Activated T-helper 17 cell treated with anti-CD3 and anti-CD28 coated beads, Interleukin-2, amount 50 U/mL, for 72 hours (primary cell): ENCODE measurements around the gene AP1S1. TPM values are rescaled to one million over a fixed set of nuclear protein-coding genes. Genes with fewer than 3 reads are reported as not detected.
"Not testable (repeated sequence)": the region's sequence is repeated elsewhere in the genome, so short reads cannot be mapped to it uniquely, and the experiment has no call there.

ENCODE experiments used
- ATAC-seq: fragments of 150-1000 bp; cut with Tn5 transposase; replicated peaks from 2 replicates; pipeline ENCODE4 v1.10.0; 2021; ENCODE audit warnings: mild to moderate bottlenecking, moderate library complexity
- H3K27ac Mint-ChIP-seq: one replicate; pipeline ENCODE4 v1.8.0; 2022; ENCODE audit warnings: mixed read lengths
- H3K27me3 Mint-ChIP-seq: one replicate; pipeline ENCODE4 v1.8.0; 2022; ENCODE audit warnings: mixed read lengths
- H3K36me3 Mint-ChIP-seq: one replicate; pipeline ENCODE4 v1.8.0; 2022; ENCODE audit warnings: low read depth, mild to moderate bottlenecking, mixed read lengths
- H3K4me1 Mint-ChIP-seq: one replicate; pipeline ENCODE4 v1.8.0; 2022; ENCODE audit warnings: mixed read lengths
- H3K4me3 Mint-ChIP-seq: one replicate; pipeline ENCODE4 v1.8.0; 2022; ENCODE audit warnings: mild to moderate bottlenecking, mixed read lengths
- H3K9me3 Mint-ChIP-seq: one replicate; pipeline ENCODE4 v1.8.0; 2022; ENCODE audit warnings: mixed read lengths
- total RNA-seq, 2 donors: library from RNA; stranded (reverse); gene quantifications; one replicate each; pipeline ENCODE4 v1.2.3, GENCODE V29; 2022

The AP1S1 gene
- total RNA-seq, 2 donors from 2014 or later: 27.4 to 59.8 TPM

DNA sequence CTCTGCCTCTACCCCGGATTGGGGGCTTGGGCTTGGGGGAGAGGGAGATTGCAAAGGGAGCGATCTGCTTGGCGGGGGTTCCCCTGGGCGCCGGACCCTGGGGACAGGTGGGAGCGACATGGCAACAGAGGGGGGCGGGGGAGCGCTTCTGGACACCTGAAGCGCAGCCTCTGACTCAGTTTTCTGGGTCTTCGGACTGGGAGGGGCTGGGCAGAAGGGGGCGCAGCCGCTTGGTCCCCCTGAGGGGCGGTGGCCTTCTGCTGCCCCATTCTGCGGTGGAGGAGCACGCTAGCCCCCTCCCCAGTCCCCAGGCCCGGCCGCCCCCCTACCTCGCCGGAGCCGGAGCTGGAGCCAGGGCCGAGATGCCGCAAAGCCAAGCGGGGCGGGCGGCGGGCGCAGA, 25.4 kb downstream of the AP1S1 start:
- peaks cover 48% of the 10 kb centered on the region for H3K27me3 Mint-ChIP-seq
- ATAC-seq: no peak
- H3K36me3 Mint-ChIP-seq: no peaks in the 10 kb centered on the region
- no peak overlapping the region for H3K4me3 Mint-ChIP-seq
- H3K27ac Mint-ChIP-seq: no peak overlapping the region
- no peaks in the 10 kb centered on the region for H3K4me1 Mint-ChIP-seq
- no peaks in the 10 kb centered on the region for H3K9me3 Mint-ChIP-seq

DNA sequence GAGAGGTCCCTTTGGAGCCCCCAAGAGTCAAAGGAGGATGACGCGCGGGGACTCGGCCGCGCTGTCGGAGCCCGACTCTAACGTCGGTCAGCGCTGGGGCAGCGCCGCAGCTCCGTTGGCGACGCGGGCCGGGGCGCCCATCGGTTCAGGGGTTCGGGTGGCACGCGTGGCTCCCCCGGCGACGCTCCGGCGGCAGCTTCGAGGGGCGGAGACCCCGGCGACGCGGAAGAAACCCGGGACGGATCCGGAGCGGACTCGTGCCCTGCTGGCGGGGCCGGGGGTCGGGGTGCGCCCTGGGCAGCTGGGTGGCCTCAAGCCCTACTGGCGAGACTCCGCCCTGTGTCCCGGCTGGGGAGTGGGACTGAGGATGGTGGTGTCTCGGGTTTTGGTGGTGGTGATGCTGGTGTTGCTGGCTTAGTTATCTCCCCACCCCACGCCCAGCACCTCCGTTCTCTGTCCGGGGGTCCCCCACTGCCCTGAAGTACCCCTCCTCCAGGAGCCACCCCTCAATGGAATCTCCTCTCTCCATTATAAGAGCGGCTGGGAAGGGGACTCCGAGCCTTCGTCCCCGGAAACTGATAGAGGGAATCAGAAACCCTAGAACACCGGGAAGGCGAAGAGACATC, 26.0 kb downstream of the AP1S1 start, which contains the start of gene NAT16:
NAT16 (minus strand) TSS at position 164 of the 626 bp plus-strand sequence. CDS start 5,486 bp downstream, outside the sequence.
- no peaks in the 10 kb centered on the region for H3K36me3 Mint-ChIP-seq
- no peak for ATAC-seq
- no peak within 1 kb of the TSS for H3K27ac Mint-ChIP-seq
- no peaks in the 10 kb centered on the region for H3K9me3 Mint-ChIP-seq
- H3K27me3 Mint-ChIP-seq: peaks cover 45% of the 10 kb centered on the region
- H3K4me3 Mint-ChIP-seq: peak within 1 kb of the TSS; percentile 28
- no peaks in the 10 kb centered on the region for H3K4me1 Mint-ChIP-seq

DNA sequence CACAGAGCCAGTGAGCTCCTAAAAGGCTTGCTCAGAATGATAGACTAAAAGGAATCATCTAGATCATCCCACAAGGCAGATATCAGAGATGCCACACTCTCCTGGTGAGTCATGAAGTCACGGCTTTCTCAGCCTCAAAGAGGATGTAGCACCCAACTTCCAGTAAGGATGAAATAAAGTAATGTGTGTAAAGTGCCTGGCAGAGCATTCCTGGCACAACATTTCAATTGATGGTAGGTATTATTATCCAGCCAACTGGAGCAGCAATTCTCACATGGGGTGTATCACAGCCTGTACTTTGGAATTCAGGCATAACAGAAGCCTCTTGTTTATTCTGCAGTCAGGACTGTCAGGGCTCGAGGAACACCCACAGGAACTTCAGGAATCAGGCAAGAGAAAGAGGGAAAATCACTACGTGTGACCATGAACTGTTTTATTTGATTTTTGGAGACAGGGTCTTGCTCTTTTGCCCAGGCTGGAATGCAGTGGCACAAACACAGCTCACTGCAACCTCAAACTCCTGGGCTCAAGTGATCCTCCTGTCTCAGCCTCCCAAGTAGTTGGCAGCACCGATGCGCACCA, 31.1 kb downstream of the AP1S1 start:
- peaks cover 19% of the 10 kb centered on the region for H3K27me3 Mint-ChIP-seq
- H3K36me3 Mint-ChIP-seq: no peaks in the 10 kb centered on the region
- no peak overlapping the region for H3K4me3 Mint-ChIP-seq
- no peaks in the 10 kb centered on the region for H3K9me3 Mint-ChIP-seq
- no peak for ATAC-seq
- no peak overlapping the region for H3K27ac Mint-ChIP-seq
- H3K4me1 Mint-ChIP-seq: no peaks in the 10 kb centered on the region

DNA sequence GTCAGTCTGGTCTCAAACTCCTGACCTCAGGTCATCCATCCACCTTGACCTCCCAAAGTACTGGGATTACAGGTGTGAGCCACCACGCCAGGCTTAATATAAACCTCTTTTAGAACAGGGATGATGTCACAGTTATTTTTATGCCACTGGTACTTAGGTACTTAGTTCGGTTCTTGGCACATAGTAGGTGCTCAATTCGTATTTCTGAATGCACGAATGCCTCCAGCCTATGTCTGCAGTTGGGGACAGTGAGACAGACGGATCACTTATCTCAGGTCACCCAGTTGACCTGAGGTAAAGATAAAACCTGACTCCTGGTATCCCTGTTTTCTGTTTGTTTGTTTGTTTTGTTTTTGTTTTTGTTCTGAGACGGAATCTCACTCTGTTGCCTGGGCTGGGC, 31.9 kb downstream of the AP1S1 start:
- H3K4me1 Mint-ChIP-seq: no peaks in the 10 kb centered on the region
- no peaks in the 10 kb centered on the region for H3K36me3 Mint-ChIP-seq
- H3K4me3 Mint-ChIP-seq: no peak overlapping the region
- no peak overlapping the region for H3K27ac Mint-ChIP-seq
- H3K27me3 Mint-ChIP-seq: peaks cover 14% of the 10 kb centered on the region
- H3K9me3 Mint-ChIP-seq: no peaks in the 10 kb centered on the region
- ATAC-seq: no peak

DNA sequence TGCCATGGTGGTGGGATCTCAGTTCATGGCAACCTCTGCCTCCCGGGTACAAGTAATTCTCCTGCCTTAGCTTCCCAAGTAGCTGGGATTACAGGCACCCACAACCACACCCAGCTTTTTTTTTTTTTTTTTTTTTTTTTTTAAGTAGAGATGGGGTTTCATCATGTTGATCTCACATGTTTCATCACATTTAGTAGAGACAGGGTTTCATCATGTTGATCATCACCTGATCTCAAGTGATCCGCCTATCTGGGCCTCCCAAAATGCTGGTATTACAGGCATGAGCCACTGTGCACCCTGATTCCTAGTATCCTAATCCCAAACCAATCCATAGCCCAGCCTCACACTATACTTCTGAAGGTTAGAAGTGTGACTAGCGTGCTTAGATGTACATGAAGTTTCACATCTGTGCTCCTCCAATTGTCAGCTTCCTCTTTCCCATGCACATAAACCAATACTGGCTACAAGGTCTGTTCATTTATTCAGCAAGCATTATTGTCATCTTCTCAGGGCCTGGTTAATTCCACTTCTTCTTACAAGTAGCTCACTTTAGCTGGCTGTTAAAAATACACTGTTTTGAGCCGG, 32.7 kb downstream of the AP1S1 start:
- no peak overlapping the region for H3K27ac Mint-ChIP-seq
- no peaks in the 10 kb centered on the region for H3K9me3 Mint-ChIP-seq
- peaks cover 13% of the 10 kb centered on the region for H3K27me3 Mint-ChIP-seq
- no peak for ATAC-seq
- H3K4me3 Mint-ChIP-seq: no peak overlapping the region
- H3K36me3 Mint-ChIP-seq: no peaks in the 10 kb centered on the region
- H3K4me1 Mint-ChIP-seq: no peaks in the 10 kb centered on the region

DNA sequence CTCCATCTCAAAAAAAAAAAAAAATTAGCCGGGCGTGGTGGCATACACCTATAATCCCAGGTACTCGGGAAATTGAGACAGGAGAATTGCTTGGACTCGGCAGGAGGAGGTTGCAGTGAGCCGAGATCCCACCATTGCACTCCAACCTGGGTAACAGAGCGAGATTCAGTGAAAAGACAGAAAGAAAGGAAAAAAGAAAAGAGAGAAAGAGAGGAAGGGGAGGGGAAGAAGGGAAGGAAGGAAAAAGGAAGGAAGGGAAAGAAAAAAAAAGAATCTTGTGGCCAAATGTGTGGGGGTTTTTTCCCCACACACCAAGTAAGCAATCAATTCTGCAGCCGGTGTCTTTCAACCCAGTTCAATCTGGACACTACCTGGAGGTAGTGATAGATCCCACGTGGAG, 34.8 kb downstream of the AP1S1 start:
- Mint-ChIP-seq H3K27ac (no peak overlapping the region), H3K36me3 (no peaks in the 10 kb centered on the region), H3K4me1 (no peaks in the 10 kb centered on the region), H3K27me3 (peaks cover 4% of the 10 kb centered on the region), H3K9me3 (no peaks in the 10 kb centered on the region), H3K4me3 (no peak overlapping the region)
- no peak for ATAC-seq

DNA sequence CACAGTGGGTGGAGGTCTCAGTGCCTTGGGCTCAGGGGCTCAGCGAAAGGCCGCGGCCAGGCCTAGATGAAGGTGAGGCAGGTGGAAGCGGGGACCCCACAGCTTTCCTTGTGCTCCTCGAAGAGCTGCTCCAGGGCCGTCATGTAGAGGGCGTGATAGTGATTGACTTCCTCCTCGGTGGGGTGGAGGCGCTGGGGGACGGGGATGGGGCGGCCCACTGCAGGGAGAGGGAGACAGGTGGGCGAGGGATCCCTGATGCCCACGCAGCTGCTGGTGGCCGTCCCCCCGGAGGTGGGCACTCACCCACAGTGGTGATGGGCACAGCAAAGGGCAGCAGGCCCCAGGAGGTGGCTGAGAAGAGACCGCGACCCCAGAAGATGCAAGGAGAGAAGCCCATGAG, 41.6 kb downstream of the AP1S1 start:
- H3K36me3 Mint-ChIP-seq: no peaks in the 10 kb centered on the region
- H3K4me1 Mint-ChIP-seq: no peaks in the 10 kb centered on the region
- no peak overlapping the region for H3K4me3 Mint-ChIP-seq
- no peaks in the 10 kb centered on the region for H3K9me3 Mint-ChIP-seq
- no peak for ATAC-seq
- H3K27ac Mint-ChIP-seq: no peak overlapping the region
- H3K27me3 Mint-ChIP-seq: peaks cover 8% of the 10 kb centered on the region

DNA sequence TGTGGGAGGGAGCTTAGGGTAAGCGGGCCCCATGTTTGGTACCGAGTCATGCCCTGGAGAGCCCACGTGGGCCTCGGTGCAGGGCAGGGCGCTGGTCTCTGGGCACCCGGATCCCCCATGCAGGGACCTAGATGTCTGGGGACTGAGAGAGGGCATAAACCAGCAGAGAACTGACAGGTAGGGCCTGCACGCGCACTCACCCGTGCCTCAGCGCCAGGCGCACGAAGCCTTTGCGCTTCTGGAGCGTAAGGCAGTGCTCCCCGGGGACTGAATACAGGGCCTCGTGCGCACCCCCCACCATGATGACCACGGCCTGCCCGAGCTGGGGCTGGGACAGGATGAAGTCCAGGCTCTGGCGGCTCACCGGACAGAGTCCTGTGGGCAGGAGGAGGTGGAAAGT, 43.7 kb downstream of the AP1S1 start:
- no peak for ATAC-seq
- no peaks in the 10 kb centered on the region for H3K4me1 Mint-ChIP-seq

DNA sequence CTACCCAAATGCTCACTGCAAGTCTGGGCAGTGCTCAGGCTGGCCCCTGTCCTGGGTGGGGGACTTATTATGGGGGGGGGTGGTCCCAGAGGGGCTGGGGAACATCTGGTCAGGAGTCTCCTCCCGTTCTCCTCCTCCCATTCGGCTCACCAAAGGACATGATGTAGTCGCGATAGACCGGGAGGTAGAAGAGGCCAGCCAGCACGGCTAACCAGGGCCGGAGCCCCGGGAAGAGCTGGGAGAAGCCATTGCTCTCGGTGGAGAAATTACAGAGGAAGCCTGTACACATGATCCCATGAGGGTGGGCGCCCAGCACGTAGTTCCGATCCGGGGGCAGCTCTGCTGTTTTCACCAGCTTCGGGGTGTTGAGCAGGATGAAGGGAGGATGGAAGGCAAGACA, 44.2 kb downstream of the AP1S1 start:
- H3K4me3 Mint-ChIP-seq: no peak overlapping the region
- H3K27me3 Mint-ChIP-seq: peaks cover 16% of the 10 kb centered on the region
- no peaks in the 10 kb centered on the region for H3K9me3 Mint-ChIP-seq
- no peaks in the 10 kb centered on the region for H3K4me1 Mint-ChIP-seq
- no peak overlapping the region for H3K27ac Mint-ChIP-seq
- ATAC-seq: no peak
- H3K36me3 Mint-ChIP-seq: no peaks in the 10 kb centered on the region

More for the DNA sequence above, 43.7 kb downstream of the AP1S1 start:
- Mint-ChIP-seq H3K27ac (no peak overlapping the region), H3K9me3 (no peaks in the 10 kb centered on the region), H3K4me3 (no peak overlapping the region), H3K27me3 (peaks cover 15% of the 10 kb centered on the region), H3K36me3 (no peaks in the 10 kb centered on the region)

DNA sequence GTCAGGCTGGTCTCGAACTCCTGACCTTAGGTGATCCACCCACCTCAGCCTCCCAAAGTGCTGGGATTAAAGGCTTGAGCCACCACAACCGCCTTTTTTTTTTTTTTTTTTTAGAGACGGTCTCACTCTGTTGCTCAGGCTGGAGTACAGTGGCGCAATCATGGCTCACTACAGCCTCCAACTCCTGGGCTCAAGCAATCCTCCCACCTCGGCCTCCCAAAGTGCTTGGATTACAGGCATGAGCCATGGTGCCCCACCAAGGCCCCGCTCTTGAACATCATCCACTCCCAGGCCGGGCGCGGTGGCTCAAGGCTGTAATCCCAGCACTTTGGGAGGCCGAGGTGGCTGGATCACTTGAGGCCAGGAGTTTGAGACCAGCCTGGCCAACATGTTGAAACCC, 45.2 kb downstream of the AP1S1 start:
- peaks cover 16% of the 10 kb centered on the region for H3K27me3 Mint-ChIP-seq
- ATAC-seq, H3K4me3 Mint-ChIP-seq, H3K36me3 Mint-ChIP-seq, H3K9me3 Mint-ChIP-seq, H3K4me1 Mint-ChIP-seq, H3K27ac Mint-ChIP-seq: not testable (repeated sequence)

DNA sequence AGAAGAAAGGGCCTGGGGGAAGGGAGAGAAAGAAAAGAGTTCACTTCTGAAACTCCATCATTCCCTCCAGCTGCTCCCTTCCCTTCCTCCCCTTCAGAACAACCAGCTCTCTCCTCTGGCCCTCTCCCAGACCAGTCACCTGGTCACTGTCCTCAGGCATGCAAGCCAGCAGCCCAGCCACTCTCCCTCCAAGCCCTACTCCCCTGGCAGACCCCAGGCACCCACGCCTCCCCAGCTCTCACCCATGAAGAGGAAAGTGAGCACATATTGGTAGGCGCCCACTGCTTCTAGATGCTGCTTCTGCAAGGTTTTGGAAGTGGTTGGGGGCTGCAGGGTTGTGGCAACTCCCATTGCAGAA, 46.2 kb downstream of the AP1S1 start:
- Mint-ChIP-seq H3K36me3 (no peaks in the 10 kb centered on the region), H3K9me3 (no peaks in the 10 kb centered on the region), H3K27me3 (peaks cover 16% of the 10 kb centered on the region), H3K27ac (no peak overlapping the region), H3K4me1 (peaks cover 7% of the 10 kb centered on the region), H3K4me3 (peak overlapping the region; percentile 27)
- no peak for ATAC-seq

DNA sequence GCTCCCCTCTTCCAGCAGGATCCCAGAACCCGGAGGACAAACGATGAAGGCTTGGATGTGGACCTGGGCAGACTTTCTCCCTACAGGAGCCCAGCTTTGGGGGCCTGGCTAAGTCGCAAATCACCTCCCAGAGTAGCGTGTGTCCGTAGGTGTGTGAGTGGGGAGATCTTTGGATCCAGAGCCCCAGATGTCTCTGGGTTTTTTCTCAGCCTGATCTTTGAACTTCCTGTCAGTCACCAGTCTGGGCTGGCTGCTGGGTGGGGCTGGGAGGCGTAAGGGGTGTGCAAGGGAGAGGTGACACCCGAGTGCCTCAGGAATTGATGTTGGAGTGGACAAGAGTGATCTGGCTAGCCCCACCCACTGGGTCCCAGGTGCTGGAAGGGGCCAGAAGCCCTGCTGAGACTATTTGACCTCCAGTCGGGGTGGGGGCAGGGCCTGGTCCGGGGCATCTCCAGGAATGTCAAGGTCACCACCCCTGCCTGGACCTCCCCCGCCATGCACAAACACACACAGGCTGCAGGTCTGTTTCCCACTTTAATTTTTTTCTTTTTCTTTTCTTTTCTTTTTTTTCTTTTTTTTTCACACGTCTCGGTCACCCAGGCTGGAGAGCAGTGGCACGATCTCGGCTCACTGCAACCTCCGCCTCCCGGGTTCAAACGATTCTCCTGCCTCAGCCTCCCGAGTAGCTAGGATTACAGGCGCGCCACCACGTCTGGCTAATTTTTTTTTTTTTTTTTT, 46.8 kb downstream of the AP1S1 start, which contains the start of gene MOGAT3:
MOGAT3 (minus strand) TSS at position 175 of the 738 bp plus-strand sequence. CDS start 182 bp downstream, outside the sequence.
- no peak for ATAC-seq
- H3K4me1 Mint-ChIP-seq: peaks cover 8% of the 10 kb centered on the region
- no peak within 1 kb of the TSS for H3K27ac Mint-ChIP-seq
- peaks cover 16% of the 10 kb centered on the region for H3K27me3 Mint-ChIP-seq
- H3K9me3 Mint-ChIP-seq: no peaks in the 10 kb centered on the region
- H3K36me3 Mint-ChIP-seq: peaks cover 5% of the 10 kb centered on the region
- H3K4me3 Mint-ChIP-seq: peak within 1 kb of the TSS; percentile 27

DNA sequence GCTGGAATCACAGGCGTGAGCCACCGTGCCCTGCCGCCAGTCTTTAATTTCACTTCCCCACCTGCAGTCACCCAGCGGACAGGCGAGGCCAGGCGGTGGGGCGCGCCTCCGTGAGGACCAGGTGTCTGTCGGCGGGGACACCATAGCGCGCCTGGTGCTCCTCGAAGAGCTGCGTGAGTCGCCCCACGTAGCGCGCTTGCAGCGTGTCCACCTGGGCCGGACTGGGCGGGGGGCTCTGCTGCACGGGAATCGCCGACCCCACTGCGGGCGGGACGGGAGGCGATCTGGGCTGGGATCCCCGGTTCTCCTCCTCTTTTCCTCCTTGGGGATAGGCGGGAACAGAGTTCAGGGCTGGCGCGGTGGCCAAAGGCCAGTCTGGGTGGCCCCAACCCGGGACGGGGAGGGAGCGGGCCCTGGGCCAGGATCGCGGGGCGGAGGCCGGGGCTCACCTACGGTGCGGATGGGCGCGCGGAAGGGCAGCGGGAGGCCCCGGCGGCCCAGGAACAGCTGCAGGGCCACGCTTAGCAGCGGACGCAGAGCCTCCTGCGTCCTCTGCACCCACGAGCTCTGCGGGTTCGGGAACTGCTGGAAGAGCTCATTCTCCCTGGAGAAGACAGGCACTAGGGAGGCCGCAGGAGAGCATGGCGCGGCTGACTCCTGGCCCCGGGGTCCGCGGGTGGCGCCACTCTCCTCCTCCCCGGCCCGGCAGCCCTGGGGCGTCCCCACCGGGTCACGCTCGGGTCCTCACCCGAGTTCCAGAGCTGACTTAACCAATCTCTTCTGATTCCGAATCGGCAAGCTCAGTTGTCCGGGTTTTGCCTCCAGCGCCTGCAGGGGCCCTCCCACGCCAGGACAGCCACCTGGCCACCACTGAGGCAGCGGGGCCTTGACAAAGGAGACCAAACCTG, 47.7 kb downstream of the AP1S1 start:
- ATAC-seq: peak; percentile 28

DNA sequence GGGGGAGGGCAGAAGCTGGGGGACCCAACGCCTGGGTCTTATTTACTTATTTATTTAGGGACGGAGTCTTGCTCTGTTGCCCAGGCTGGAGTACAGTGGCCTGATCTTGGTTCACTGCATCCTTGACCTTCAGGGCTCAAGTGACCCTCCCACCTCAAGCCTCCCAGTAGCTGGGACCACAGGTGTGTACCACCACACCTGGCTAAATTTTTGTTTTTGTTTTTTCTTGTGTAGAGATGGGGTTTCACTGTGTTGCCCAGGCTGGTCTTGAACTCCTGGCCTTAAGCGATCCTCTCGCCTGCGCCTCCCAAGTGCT, 48.3 kb downstream of the AP1S1 start:
- Mint-ChIP-seq H3K36me3 (peaks cover 12% of the 10 kb centered on the region), H3K27ac (no peak overlapping the region), H3K27me3 (peaks cover 16% of the 10 kb centered on the region), H3K4me3 (no peak overlapping the region), H3K9me3 (no peaks in the 10 kb centered on the region), H3K4me1 (peaks cover 14% of the 10 kb centered on the region)
- no peak for ATAC-seq

More for the DNA sequence above, 47.7 kb downstream of the AP1S1 start:
- H3K27ac Mint-ChIP-seq: no peak overlapping the region
- H3K4me1 Mint-ChIP-seq: peaks cover 14% of the 10 kb centered on the region
- peaks cover 16% of the 10 kb centered on the region for H3K27me3 Mint-ChIP-seq
- no peaks in the 10 kb centered on the region for H3K9me3 Mint-ChIP-seq
- no peak overlapping the region for H3K4me3 Mint-ChIP-seq
- peaks cover 12% of the 10 kb centered on the region for H3K36me3 Mint-ChIP-seq
